ENCODE results near the gene PLSCR4. TPM values are rescaled to one million over a fixed set of nuclear protein-coding genes. Genes with fewer than 3 reads are reported as not detected.

Gene PLSCR4
- total and polyA plus RNA-seq, 2 donors (not counting 3 experiments of a cell fraction or from before 2014, with no cell fraction given), result 81.5 to 91.7 TPM

- no peak overlapping the region for H3K4me3 ChIP-seq (replicated peaks in 1 of 3; ENCODE audit: insufficient read depth in 1 of 3, low read depth in 1 of 3, low read length in 3 of 3)
- H3K9me1 ChIP-seq (replicated peaks; ENCODE audit: control insufficient read depth, extremely low read depth, insufficient read depth, low read length), result no peaks in the 10 kb centered on the region
- CTCF ChIA-PET, result interaction anchor here (1.2 to 2.5 kb wide), 10 partner anchors 8 to 176 kb away, joined by 3 to 20 read pairs (median 6); no protein-coding TSS in a partner anchor
- dilution Hi-C loops (cut with MboI; ENCODE audit: extremely low pct_ligation_motif_present, low sequenced_read_pairs), result no loop called here
- TSS peak; percentile 61 for BruUV-seq (replicated peaks)
- no peaks in the 10 kb centered on the region for H3K9me3 ChIP-seq (replicated peaks; ENCODE audit: control insufficient read depth, insufficient read depth, low read length)
- no peaks in the 10 kb centered on the region for H4K20me1 ChIP-seq (replicated peaks; ENCODE audit: control insufficient read depth, extremely low read depth, insufficient read depth, low read length)
- no peaks in the 10 kb centered on the region for H3K27me3 ChIP-seq (ENCODE audit: control insufficient read depth in 2 of 2, insufficient read depth in 2 of 2, low read length in 2 of 2)
- peak; percentile 59 for DNase-seq (ENCODE audit: low read depth, low spot score)
- TF ChIP-seq, protein P1, sequence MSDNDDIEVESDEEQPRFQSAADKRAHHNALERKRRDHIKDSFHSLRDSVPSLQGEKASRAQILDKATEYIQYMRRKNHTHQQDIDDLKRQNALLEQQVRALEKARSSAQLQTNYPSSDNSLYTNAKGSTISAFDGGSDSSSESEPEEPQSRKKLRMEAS (IDR thresholded peaks at IDR 0.05; ENCODE audit: insufficient read depth, insufficient read length), result no peak
- TF ChIP-seq EZH2 (IDR thresholded peaks at IDR 0.05; ENCODE audit: borderline replicate concordance, low read depth, low read length, severe bottlenecking), result no peak
- TF ChIP-seq GATA2 (IDR thresholded peaks at IDR 0.05; ENCODE audit: insufficient read depth, insufficient read length, low read depth, low read length), result no peak
- TF ChIP-seq MYC (IDR thresholded peaks at IDR 0.05; ENCODE audit: low read depth, low read length), result no peak
- TF ChIP-seq POLR2A (IDR thresholded peaks at IDR 0.05; ENCODE audit: low read depth, low read length), result peak; percentile 29
- no peak for TF ChIP-seq FOS (IDR thresholded peaks at IDR 0.05; ENCODE audit: borderline replicate concordance, insufficient read depth, low read length)
- TF ChIP-seq JUN (IDR thresholded peaks at IDR 0.05; ENCODE audit: borderline replicate concordance, insufficient read depth, insufficient read length, low read depth), result peak; percentile 4
- TF ChIP-seq POLR2AphosphoS5 (IDR thresholded peaks at IDR 0.05; ENCODE audit: insufficient read depth, low read depth, low read length), result peak; percentile 52
- no peak for TF ChIP-seq CTCF (IDR thresholded peaks at IDR 0.05; ENCODE audit: extremely low read depth in 1 of 2, insufficient read depth in 1 of 2, low read depth in 1 of 2, low read length in 2 of 2)
- peaks cover 13% of the 10 kb centered on the region for H3K4me1 ChIP-seq (ENCODE audit: control insufficient read depth, extremely low read depth, insufficient read depth, low read length)
- H3K36me3 ChIP-seq (ENCODE audit: control insufficient read depth in 2 of 2, extremely low read depth in 1 of 2, insufficient read depth in 2 of 2, low read length in 2 of 2), result peaks cover 0 to 9% of the 10 kb centered on the region in 2 experiments
- no peak overlapping the region for H2AFZ ChIP-seq (ENCODE audit: low read depth, low read length)
- intact Hi-C loops (cut with micrococcal nuclease), result loop anchor here (1.0 to 5.0 kb wide), 3 partner anchors 18 to 67 kb away; no protein-coding TSS in a partner anchor
- POLR2A ChIA-PET, result interaction anchor here (1.2 kb wide), 1 partner anchor 36 kb away, joined by 3 read pairs; no protein-coding TSS in a partner anchor
- no peak for FAIRE-seq
- H3K79me2 ChIP-seq (ENCODE audit: control insufficient read depth, insufficient read depth, low read length), result peaks cover 44% of the 10 kb centered on the region
- no peak overlapping the region for H3K9ac ChIP-seq (replicated peaks; ENCODE audit: extremely low read depth, insufficient read depth, low read length)
- no peak overlapping the region for H3K4me2 ChIP-seq (ENCODE audit: insufficient read depth, low read length)
- H3K27ac ChIP-seq (ENCODE audit: insufficient read depth, low read depth, low read length), result peak overlapping the region; percentile 71
Measured at GRCh38 chr3:146241523-146242240, 9.2 kb downstream of the PLSCR4 start.
